ENCODE results near the gene MVB12B.

DNA sequence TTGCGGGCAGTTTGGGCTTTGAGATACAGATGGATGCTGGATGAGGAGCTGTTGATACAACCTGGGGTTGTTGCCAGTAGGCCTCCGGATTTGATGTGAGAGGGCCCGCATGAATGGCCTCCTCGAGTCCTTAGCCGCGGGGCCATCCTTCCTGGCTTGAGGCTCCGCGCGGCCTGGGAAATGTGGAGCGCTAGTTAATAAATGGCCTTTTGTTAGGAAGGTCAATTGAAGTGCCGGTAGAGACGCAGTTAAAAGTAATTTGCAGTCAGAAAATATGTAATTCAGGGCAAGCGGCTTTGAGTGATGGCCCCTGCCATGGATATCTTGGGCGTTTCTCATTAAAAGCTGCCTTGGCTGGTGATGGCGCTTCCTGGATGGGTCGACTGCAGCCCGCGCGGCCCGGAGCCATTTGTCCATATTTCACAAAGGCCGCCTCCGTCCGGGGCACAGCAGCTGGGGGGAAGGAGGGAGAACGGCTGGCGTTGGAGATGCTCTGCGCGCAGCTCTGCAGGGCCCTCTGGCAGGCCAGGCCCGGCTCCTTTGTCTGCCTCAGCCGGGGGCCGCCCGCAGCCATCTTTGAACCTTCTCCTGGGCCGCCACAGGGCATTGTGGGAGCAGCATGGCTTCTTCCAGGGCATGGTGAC lies 11.2 kb downstream of the MVB12B start:
- TF ChIP-seq, protein P1, sequence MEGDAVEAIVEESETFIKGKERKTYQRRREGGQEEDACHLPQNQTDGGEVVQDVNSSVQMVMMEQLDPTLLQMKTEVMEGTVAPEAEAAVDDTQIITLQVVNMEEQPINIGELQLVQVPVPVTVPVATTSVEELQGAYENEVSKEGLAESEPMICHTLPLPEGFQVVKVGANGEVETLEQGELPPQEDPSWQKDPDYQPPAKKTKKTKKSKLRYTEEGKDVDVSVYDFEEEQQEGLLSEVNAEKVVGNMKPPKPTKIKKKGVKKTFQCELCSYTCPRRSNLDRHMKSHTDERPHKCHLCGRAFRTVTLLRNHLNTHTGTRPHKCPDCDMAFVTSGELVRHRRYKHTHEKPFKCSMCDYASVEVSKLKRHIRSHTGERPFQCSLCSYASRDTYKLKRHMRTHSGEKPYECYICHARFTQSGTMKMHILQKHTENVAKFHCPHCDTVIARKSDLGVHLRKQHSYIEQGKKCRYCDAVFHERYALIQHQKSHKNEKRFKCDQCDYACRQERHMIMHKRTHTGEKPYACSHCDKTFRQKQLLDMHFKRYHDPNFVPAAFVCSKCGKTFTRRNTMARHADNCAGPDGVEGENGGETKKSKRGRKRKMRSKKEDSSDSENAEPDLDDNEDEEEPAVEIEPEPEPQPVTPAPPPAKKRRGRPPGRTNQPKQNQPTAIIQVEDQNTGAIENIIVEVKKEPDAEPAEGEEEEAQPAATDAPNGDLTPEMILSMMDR (IDR thresholded peaks at IDR 0.05) = no peak
- no peak for TF ChIP-seq POLR2A (IDR thresholded peaks at IDR 0.05)
